ENCODE data around the gene UBE2G2. TPM values are rescaled to one million over a fixed set of nuclear protein-coding genes. Genes with fewer than 3 reads are reported as not detected.

UBE2G2 gene
- polyA plus RNA-seq, 1 donor from 2014 or later, result 127 TPM

DNA sequence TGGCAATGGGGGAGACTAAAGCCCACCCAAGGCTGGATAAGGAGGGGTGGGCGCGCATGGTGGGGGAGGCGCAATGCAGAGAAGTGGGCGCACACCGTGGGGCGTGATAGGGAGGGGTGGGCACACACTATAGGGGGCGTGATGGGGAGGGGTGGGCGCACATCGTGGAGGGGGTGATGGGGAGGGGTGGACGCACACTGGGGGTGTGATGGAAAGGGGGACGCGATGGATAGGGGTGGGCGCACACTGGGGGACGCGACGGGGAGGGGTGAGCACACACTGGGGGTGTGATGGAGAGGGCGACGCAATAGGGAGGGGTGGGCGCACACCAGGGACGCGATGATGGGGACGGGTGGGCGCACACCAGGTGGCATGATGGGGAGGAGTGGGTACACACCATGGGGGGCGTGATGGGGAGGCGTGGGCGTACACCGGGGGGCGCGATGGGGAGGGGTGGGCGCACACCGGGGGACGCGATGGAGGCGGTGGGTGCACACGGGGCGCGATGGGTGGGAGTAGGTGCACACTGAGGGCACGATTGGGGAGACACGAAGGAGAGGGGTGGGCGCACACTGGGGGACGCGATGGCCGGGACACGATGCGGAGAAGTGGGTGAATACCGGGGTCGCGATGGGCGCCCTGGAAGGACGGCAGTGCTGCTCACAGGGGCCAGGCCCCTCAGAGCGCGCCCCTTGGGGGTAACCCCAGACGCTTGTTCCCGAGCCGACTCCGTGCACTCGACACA lies 15.3 kb upstream of the UBE2G2 start:
- H3K4me2 ChIP-seq (ENCODE audit: low read length), result peak overlapping the region; percentile 6
- TF ChIP-seq SMC3 (conservative IDR thresholded peaks at IDR 0.05; ENCODE audit: poor library complexity) (no peak), MXI1 (conservative IDR thresholded peaks at IDR 0.05; ENCODE audit: poor library complexity, severe bottlenecking) (no peak), TAF1 (IDR thresholded peaks at IDR 0.05; ENCODE audit: low read depth) (no peak), POLR2AphosphoS5 (IDR thresholded peaks at IDR 0.05) (no peak), EZH2 (IDR thresholded peaks at IDR 0.05; ENCODE audit: borderline replicate concordance, insufficient read depth, low read length, poor library complexity, severe bottlenecking) (no peak), EP300 (conservative IDR thresholded peaks at IDR 0.05; ENCODE audit: poor library complexity, severe bottlenecking) (no peak), RAD21 (conservative IDR thresholded peaks at IDR 0.05) (no peak)
- TF ChIP-seq, protein P1, sequence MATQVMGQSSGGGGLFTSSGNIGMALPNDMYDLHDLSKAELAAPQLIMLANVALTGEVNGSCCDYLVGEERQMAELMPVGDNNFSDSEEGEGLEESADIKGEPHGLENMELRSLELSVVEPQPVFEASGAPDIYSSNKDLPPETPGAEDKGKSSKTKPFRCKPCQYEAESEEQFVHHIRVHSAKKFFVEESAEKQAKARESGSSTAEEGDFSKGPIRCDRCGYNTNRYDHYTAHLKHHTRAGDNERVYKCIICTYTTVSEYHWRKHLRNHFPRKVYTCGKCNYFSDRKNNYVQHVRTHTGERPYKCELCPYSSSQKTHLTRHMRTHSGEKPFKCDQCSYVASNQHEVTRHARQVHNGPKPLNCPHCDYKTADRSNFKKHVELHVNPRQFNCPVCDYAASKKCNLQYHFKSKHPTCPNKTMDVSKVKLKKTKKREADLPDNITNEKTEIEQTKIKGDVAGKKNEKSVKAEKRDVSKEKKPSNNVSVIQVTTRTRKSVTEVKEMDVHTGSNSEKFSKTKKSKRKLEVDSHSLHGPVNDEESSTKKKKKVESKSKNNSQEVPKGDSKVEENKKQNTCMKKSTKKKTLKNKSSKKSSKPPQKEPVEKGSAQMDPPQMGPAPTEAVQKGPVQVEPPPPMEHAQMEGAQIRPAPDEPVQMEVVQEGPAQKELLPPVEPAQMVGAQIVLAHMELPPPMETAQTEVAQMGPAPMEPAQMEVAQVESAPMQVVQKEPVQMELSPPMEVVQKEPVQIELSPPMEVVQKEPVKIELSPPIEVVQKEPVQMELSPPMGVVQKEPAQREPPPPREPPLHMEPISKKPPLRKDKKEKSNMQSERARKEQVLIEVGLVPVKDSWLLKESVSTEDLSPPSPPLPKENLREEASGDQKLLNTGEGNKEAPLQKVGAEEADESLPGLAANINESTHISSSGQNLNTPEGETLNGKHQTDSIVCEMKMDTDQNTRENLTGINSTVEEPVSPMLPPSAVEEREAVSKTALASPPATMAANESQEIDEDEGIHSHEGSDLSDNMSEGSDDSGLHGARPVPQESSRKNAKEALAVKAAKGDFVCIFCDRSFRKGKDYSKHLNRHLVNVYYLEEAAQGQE (IDR thresholded peaks at IDR 0.05; ENCODE audit: borderline replicate concordance), result no peak
- TF ChIP-seq, protein P2, sequence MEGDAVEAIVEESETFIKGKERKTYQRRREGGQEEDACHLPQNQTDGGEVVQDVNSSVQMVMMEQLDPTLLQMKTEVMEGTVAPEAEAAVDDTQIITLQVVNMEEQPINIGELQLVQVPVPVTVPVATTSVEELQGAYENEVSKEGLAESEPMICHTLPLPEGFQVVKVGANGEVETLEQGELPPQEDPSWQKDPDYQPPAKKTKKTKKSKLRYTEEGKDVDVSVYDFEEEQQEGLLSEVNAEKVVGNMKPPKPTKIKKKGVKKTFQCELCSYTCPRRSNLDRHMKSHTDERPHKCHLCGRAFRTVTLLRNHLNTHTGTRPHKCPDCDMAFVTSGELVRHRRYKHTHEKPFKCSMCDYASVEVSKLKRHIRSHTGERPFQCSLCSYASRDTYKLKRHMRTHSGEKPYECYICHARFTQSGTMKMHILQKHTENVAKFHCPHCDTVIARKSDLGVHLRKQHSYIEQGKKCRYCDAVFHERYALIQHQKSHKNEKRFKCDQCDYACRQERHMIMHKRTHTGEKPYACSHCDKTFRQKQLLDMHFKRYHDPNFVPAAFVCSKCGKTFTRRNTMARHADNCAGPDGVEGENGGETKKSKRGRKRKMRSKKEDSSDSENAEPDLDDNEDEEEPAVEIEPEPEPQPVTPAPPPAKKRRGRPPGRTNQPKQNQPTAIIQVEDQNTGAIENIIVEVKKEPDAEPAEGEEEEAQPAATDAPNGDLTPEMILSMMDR (IDR thresholded peaks at IDR 0.05; ENCODE audit: poor library complexity, severe bottlenecking), result no peak
- H3K4me3 ChIP-seq (ENCODE audit: low read length), result peak overlapping the region; percentile 75
- H3K27ac ChIP-seq (ENCODE audit: low read length), result peak overlapping the region; percentile 3
- peak overlapping the region; percentile 75 for H3K9ac ChIP-seq (ENCODE audit: low read length)
- no peaks in the 10 kb centered on the region for H3K27me3 ChIP-seq (ENCODE audit: insufficient read depth, low read depth, low read length)
- H3K36me3 ChIP-seq (ENCODE audit: insufficient read depth, low read length), result no peaks in the 10 kb centered on the region
- H3F3A ChIP-seq (ENCODE audit: insufficient read depth, low read length, poor library complexity, severe bottlenecking), result no peaks in the 10 kb centered on the region
- H3K9me3 ChIP-seq (ENCODE audit: low read length), result peaks cover 8% of the 10 kb centered on the region
- H3K9me2 ChIP-seq (ENCODE audit: insufficient read depth, low read length), result no peaks in the 10 kb centered on the region
- no peaks in the 10 kb centered on the region for H3K79me2 ChIP-seq (replicated peaks; ENCODE audit: insufficient read depth, low read length)
- no peaks in the 10 kb centered on the region for H4K20me1 ChIP-seq (ENCODE audit: insufficient read depth)
- no peak overlapping the region for H2AFZ ChIP-seq (ENCODE audit: low read depth, low read length)

DNA sequence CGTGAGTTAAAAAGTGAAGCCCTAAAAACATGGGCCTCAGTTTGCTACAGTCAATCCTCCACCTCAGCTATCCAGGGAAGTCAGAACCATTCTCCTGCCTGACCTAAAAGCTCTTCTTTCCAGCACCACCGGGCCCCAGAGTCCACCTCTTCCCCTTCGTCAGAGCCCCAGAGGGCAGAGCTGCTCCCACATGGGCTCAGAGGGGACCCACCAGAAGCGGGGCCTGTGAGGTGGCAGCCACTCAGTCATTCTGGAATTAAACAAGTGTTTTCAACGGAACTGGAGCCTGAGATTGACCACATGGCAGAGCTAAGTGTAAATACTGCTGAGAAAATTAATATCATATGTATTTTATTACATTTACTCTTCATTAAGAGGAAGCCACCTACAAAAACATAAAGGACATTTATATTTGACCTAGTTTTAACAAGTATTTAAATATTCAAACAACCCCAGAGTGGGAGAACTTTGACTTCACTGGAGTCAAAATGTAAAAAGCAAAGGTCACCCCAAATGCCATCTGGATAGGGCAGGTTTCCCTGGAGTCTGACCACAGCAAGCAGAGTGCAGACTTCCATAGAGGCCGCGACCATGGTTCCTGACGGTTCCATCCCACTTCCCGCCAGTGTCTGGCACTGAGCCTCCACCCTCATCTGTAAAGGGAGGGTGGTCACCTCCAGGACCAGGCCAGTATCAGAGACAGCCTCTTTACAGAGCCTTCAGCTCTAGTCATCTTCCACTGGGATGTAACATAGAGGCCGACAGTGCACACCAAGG lies 14.4 kb upstream of the UBE2G2 start:
- Histone ChIP-seq H3K9me3 (ENCODE audit: low read length) (peaks cover 8% of the 10 kb centered on the region), H3F3A (ENCODE audit: insufficient read depth, low read length, poor library complexity, severe bottlenecking) (no peaks in the 10 kb centered on the region), H2AFZ (ENCODE audit: low read depth, low read length) (no peak overlapping the region), H3K9me2 (ENCODE audit: insufficient read depth, low read length) (no peaks in the 10 kb centered on the region), H3K4me3 (ENCODE audit: low read length) (no peak overlapping the region), H3K4me2 (ENCODE audit: low read length) (no peak overlapping the region), H4K20me1 (ENCODE audit: insufficient read depth) (no peaks in the 10 kb centered on the region), H3K36me3 (ENCODE audit: insufficient read depth, low read length) (no peaks in the 10 kb centered on the region), H3K9ac (ENCODE audit: low read length) (no peak overlapping the region), H3K79me2 (replicated peaks; ENCODE audit: insufficient read depth, low read length) (no peaks in the 10 kb centered on the region), H3K27me3 (ENCODE audit: insufficient read depth, low read depth, low read length) (no peaks in the 10 kb centered on the region), H3K27ac (ENCODE audit: low read length) (no peak overlapping the region)
- TF ChIP-seq, protein P2 (IDR thresholded peaks at IDR 0.05; ENCODE audit: poor library complexity, severe bottlenecking), result no peak
- TF ChIP-seq MXI1 (conservative IDR thresholded peaks at IDR 0.05; ENCODE audit: poor library complexity, severe bottlenecking) (no peak), POLR2AphosphoS5 (IDR thresholded peaks at IDR 0.05) (no peak), SMC3 (conservative IDR thresholded peaks at IDR 0.05; ENCODE audit: poor library complexity) (no peak), TAF1 (IDR thresholded peaks at IDR 0.05; ENCODE audit: low read depth) (no peak), EP300 (conservative IDR thresholded peaks at IDR 0.05; ENCODE audit: poor library complexity, severe bottlenecking) (no peak), RAD21 (conservative IDR thresholded peaks at IDR 0.05) (no peak), EZH2 (IDR thresholded peaks at IDR 0.05; ENCODE audit: borderline replicate concordance, insufficient read depth, low read length, poor library complexity, severe bottlenecking) (no peak)
- TF ChIP-seq, protein P1 (IDR thresholded peaks at IDR 0.05; ENCODE audit: borderline replicate concordance), result no peak

All from neural cell (in vitro differentiated cells).